ENCODE results near the gene LOC128125822.

Gene LOC128125822

GRCh38 chr6:63553208-63553607, 19.1 kb upstream of the LOC128125822 start:
- Histone ChIP-seq H2AFZ (ENCODE audit: low read depth, low read length, poor library complexity, severe bottlenecking) (no peak overlapping the region), H3K9me2 (ENCODE audit: insufficient read depth) (no peaks in the 10 kb centered on the region), H4K20me1 (ENCODE audit: insufficient read depth) (no peaks in the 10 kb centered on the region), H3K4me3 (replicated peaks in 1 of 2; ENCODE audit: low read depth in 1 of 2, low read length in 2 of 2) (no peak overlapping the region), H3K9ac (ENCODE audit: low read length) (no peak overlapping the region), H3K9me3 (ENCODE audit: control insufficient read depth in 1 of 2, insufficient read depth in 1 of 2, low read depth in 1 of 2, low read length in 2 of 2) (no peaks in the 10 kb centered on the region), H3K79me2 (ENCODE audit: insufficient read depth, low read length) (no peaks in the 10 kb centered on the region), H3K4me1 (ENCODE audit: control insufficient read depth in 1 of 2, insufficient read depth in 2 of 2, low read length in 2 of 2) (no peaks in the 10 kb centered on the region), H3K4me2 (ENCODE audit: low read length) (no peak overlapping the region), H3K36me3 (ENCODE audit: control insufficient read depth in 1 of 2, insufficient read depth in 2 of 2, low read length in 2 of 2) (no peaks in the 10 kb centered on the region), H3K27ac (ENCODE audit: low read depth, low read length) (no peak overlapping the region), H3K27me3 (ENCODE audit: insufficient read depth, low read length) (no peaks in the 10 kb centered on the region)
- intact Hi-C loops (cut with micrococcal nuclease): no loop called here
- RAD21 ChIA-PET (ENCODE audit: low non-redundant PET in 1 of 2, low total read pairs in 2 of 2, uncharacterized antibody in 2 of 2, unreplicated experiment in 2 of 2): interaction anchor here in 1 of 2 experiments (0.5 kb wide), 1 partner anchor 281 kb away, joined by 4 read pairs; no protein-coding TSS in a partner anchor
- POLR2A ChIA-PET: no interaction called here
- CTCF ChIA-PET: no interaction called here
- TF ChIP-seq POLR2A (IDR thresholded peaks at IDR 0.05; ENCODE audit: borderline replicate concordance, extremely low read depth, insufficient read depth, insufficient read length) (no peak), SRF (IDR thresholded peaks at IDR 0.05; ENCODE audit: low read depth) (no peak), TCF7L2 (IDR thresholded peaks at IDR 0.05; ENCODE audit: borderline replicate concordance, extremely low read depth, insufficient read depth, insufficient read length) (no peak), ELF1 (IDR thresholded peaks at IDR 0.05; ENCODE audit: borderline replicate concordance, low read depth) (no peak), JUND (IDR thresholded peaks at IDR 0.05) (no peak), ZNF274 (IDR thresholded peaks at IDR 0.05; ENCODE audit: low read depth, low read length) (no peak), MAX (IDR thresholded peaks at IDR 0.05) (no peak), REST (IDR thresholded peaks at IDR 0.05; ENCODE audit: low read depth) (no peak), POLR2AphosphoS5 (IDR thresholded peaks at IDR 0.05; ENCODE audit: low read depth, low read length) (no peak), ATF3 (IDR thresholded peaks at IDR 0.05) (no peak), FOSL1 (IDR thresholded peaks at IDR 0.05; ENCODE audit: low read depth) (no peak), ZBTB33 (IDR thresholded peaks at IDR 0.05; ENCODE audit: extremely low read depth, insufficient replicate concordance, low read length) (no peak)
- no TSS peak for BruUV-seq (replicated peaks)
- no peak for ATAC-seq
- no peak for DNase-seq (ENCODE audit: low read depth, low spot score)

All from HCT116 (cell line).